ENCODE measurements around the gene HADH. TPM values are rescaled to one million over a fixed set of nuclear protein-coding genes. Genes with fewer than 3 reads are reported as not detected.

The HADH gene
- polyA plus RNA-seq, 2 of the 4 experiments (the other 2 are of a cell fraction), result 22.7 to 23.7 TPM

- DNase-seq (ENCODE audit: low read depth in 1 of 2, low spot score in 1 of 2) (no peak), FAIRE-seq (no peak), ATAC-seq (no peak)
- Histone ChIP-seq H3K4me3 (no peak overlapping the region), H3K9me3 (no peaks in the 10 kb centered on the region), H3K4me1 (no peaks in the 10 kb centered on the region), H3K4me2 (no peak overlapping the region), H3K27ac (no peak overlapping the region)
- WGBS (ENCODE audit: missing lambda C conversion rate), result 10% methylated on average over 3 of the region's 3 CpGs
- CTCF ChIA-PET, result no interaction called here
- TF ChIP-seq NFE2L2 (conservative IDR thresholded peaks at IDR 0.05; ENCODE audit: low read length) (no peak), MAX (IDR thresholded peaks at IDR 0.05) (no peak), ATOH8 (CRISPR knock-in tag; IDR thresholded peaks at IDR 0.05; ENCODE audit: low read depth) (no peak), ZSCAN20 (CRISPR knock-in tag; IDR thresholded peaks at IDR 0.05) (no peak), HEYL (CRISPR knock-in tag; IDR thresholded peaks at IDR 0.05) (no peak), TFCP2L1 (CRISPR knock-in tag; IDR thresholded peaks at IDR 0.05) (no peak), FOSB (CRISPR knock-in tag; IDR thresholded peaks at IDR 0.05) (no peak), CHD2 (IDR thresholded peaks at IDR 0.05; ENCODE audit: low read length, partially characterized antibody) (no peak), TP53 (CRISPR knock-in tag; IDR thresholded peaks at IDR 0.05) (no peak), ZFP36 (IDR thresholded peaks at IDR 0.05; ENCODE audit: borderline replicate concordance, partially characterized antibody) (no peak), ZNF302 (CRISPR knock-in tag; IDR thresholded peaks at IDR 0.05) (no peak), RARB (CRISPR knock-in tag; IDR thresholded peaks at IDR 0.05) (no peak), MAFK (IDR thresholded peaks at IDR 0.05; ENCODE audit: partially characterized antibody) (no peak), MAZ (IDR thresholded peaks at IDR 0.05; ENCODE audit: borderline replicate concordance, low read depth, low read length) (no peak)
- POLR2A ChIA-PET, result no interaction called here
Measured at GRCh38 chr4:107974523-107974922, 15.2 kb upstream of the HADH start.

GRCh38 chr4:107977482-107977881 is 12.2 kb upstream of the HADH start:
- FAIRE-seq, result no peak
- Histone ChIP-seq H3K4me2 (no peak overlapping the region), H3K4me3 (no peak overlapping the region), H3K4me1 (no peaks in the 10 kb centered on the region), H3K9me3 (no peaks in the 10 kb centered on the region), H3K27ac (no peak overlapping the region)
- ChIA-PET POLR2A (no interaction called here), CTCF (no interaction called here)
- 64% methylated on average over 4 of the region's 4 CpGs for WGBS (ENCODE audit: missing lambda C conversion rate)
- no peak for DNase-seq (ENCODE audit: low read depth in 1 of 2, low spot score in 1 of 2)
- no peak for TF ChIP-seq RARB (CRISPR knock-in tag; IDR thresholded peaks at IDR 0.05)
- TF ChIP-seq KDM1A (IDR thresholded peaks at IDR 0.05; ENCODE audit: low read depth), result no peak
- TF ChIP-seq HOXB5 (CRISPR knock-in tag; IDR thresholded peaks at IDR 0.05), result no peak
- no peak for TF ChIP-seq ZSCAN20 (CRISPR knock-in tag; IDR thresholded peaks at IDR 0.05)
- no peak for TF ChIP-seq POLR2A (IDR thresholded peaks at IDR 0.05; ENCODE audit: low read length)
- no peak for TF ChIP-seq HDAC2 (IDR thresholded peaks at IDR 0.05)
- no peak for TF ChIP-seq KDM5A (IDR thresholded peaks at IDR 0.05)
- TF ChIP-seq ESRRA (IDR thresholded peaks at IDR 0.05; ENCODE audit: borderline replicate concordance, low read length), result no peak
- no peak for TF ChIP-seq SMC3 (IDR thresholded peaks at IDR 0.05)
- no peak for TF ChIP-seq PHF8 (IDR thresholded peaks at IDR 0.05; ENCODE audit: borderline replicate concordance, low read depth)
- no peak for TF ChIP-seq HOXB13 (CRISPR knock-in tag; IDR thresholded peaks at IDR 0.05; ENCODE audit: low read depth)
- no peak for ATAC-seq

- TF ChIP-seq CBX8 (IDR thresholded peaks at IDR 0.05) (no peak), CHD2 (IDR thresholded peaks at IDR 0.05; ENCODE audit: low read length, partially characterized antibody) (no peak), ESRRA (IDR thresholded peaks at IDR 0.05; ENCODE audit: borderline replicate concordance, low read length) (no peak), POLR2AphosphoS2 (conservative IDR thresholded peaks at IDR 0.05; ENCODE audit: low read length) (no peak), RARB (CRISPR knock-in tag; IDR thresholded peaks at IDR 0.05) (no peak)
- POLR2A ChIA-PET, result no interaction called here
- 35% methylated on average over 3 of the region's 3 CpGs for WGBS (ENCODE audit: missing lambda C conversion rate)
- Histone ChIP-seq H3K9me3 (no peaks in the 10 kb centered on the region), H3K27ac (no peak overlapping the region), H3K4me3 (no peak overlapping the region), H3K4me2 (no peak overlapping the region), H3K4me1 (no peaks in the 10 kb centered on the region)
- no peak for FAIRE-seq
- CTCF ChIA-PET, result interaction anchor here (0.6 kb wide), 1 partner anchor 41 kb away, joined by 3 read pairs; no protein-coding TSS in a partner anchor
- no peak for DNase-seq (ENCODE audit: low read depth in 1 of 2, low spot score in 1 of 2)
- no peak for ATAC-seq
Measured at GRCh38 chr4:107977966-107978705, 11.6 kb upstream of the HADH start.
